ENCODE results near the gene FMN1.

DNA sequence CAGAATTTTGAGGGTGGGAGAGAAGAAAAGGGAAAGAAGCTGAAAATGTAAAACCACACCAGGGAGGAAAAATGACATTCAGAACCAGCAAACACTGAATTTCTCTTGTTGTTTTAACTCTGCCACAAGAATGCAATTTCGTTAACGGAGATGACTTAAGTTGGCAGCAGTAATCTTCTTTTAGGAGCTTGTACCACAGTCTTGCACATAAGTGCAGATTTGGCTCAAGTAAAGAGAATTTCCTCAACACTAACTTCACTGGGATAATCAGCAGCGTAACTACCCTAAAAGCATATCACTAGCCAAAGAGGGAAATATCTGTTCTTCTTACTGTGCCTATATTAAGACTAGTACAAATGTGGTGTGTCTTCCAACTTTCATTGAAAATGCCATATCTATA, 461.2 kb downstream of the FMN1 start:
- TF ChIP-seq, protein P1, sequence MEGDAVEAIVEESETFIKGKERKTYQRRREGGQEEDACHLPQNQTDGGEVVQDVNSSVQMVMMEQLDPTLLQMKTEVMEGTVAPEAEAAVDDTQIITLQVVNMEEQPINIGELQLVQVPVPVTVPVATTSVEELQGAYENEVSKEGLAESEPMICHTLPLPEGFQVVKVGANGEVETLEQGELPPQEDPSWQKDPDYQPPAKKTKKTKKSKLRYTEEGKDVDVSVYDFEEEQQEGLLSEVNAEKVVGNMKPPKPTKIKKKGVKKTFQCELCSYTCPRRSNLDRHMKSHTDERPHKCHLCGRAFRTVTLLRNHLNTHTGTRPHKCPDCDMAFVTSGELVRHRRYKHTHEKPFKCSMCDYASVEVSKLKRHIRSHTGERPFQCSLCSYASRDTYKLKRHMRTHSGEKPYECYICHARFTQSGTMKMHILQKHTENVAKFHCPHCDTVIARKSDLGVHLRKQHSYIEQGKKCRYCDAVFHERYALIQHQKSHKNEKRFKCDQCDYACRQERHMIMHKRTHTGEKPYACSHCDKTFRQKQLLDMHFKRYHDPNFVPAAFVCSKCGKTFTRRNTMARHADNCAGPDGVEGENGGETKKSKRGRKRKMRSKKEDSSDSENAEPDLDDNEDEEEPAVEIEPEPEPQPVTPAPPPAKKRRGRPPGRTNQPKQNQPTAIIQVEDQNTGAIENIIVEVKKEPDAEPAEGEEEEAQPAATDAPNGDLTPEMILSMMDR (IDR thresholded peaks at IDR 0.05; ENCODE audit: low read depth, low read length, poor library complexity, severe bottlenecking) = no peak
- no peak for TF ChIP-seq EZH2phosphoT487 (IDR thresholded peaks at IDR 0.05; ENCODE audit: borderline replicate concordance, low read length)

All from DOHH2 (cell line).